ENCODE results near the gene HOMER1.

GRCh38 chr5:79495311-79495710 is 18.6 kb downstream of the HOMER1 start:
- no peak for TF ChIP-seq ZNF24 (IDR thresholded peaks at IDR 0.05)
- no peak for TF ChIP-seq ZNF33B (CRISPR knock-in tag; IDR thresholded peaks at IDR 0.05)
- no peak for TF ChIP-seq HES4 (CRISPR knock-in tag; IDR thresholded peaks at IDR 0.05; ENCODE audit: borderline replicate concordance)
- no peak for TF ChIP-seq E2F5 (CRISPR knock-in tag; conservative IDR thresholded peaks at IDR 0.05)
- no peak for TF ChIP-seq ATF1 (CRISPR knock-in tag; IDR thresholded peaks at IDR 0.05)
- no peak for TF ChIP-seq ZNF10 (CRISPR knock-in tag; IDR thresholded peaks at IDR 0.05; ENCODE audit: borderline replicate concordance, low read depth)
- TF ChIP-seq CTCF (CRISPR knock-in tag; IDR thresholded peaks at IDR 0.05) = no peak
- no peak for TF ChIP-seq ZNF441 (CRISPR knock-in tag; IDR thresholded peaks at IDR 0.05; ENCODE audit: borderline replicate concordance)
- no peak for TF ChIP-seq CEBPB (IDR thresholded peaks at IDR 0.05; ENCODE audit: borderline replicate concordance, low read depth, low read length)
- no peak for TF ChIP-seq GABPB1 (CRISPR knock-in tag; IDR thresholded peaks at IDR 0.05)
- TF ChIP-seq, protein P1, sequence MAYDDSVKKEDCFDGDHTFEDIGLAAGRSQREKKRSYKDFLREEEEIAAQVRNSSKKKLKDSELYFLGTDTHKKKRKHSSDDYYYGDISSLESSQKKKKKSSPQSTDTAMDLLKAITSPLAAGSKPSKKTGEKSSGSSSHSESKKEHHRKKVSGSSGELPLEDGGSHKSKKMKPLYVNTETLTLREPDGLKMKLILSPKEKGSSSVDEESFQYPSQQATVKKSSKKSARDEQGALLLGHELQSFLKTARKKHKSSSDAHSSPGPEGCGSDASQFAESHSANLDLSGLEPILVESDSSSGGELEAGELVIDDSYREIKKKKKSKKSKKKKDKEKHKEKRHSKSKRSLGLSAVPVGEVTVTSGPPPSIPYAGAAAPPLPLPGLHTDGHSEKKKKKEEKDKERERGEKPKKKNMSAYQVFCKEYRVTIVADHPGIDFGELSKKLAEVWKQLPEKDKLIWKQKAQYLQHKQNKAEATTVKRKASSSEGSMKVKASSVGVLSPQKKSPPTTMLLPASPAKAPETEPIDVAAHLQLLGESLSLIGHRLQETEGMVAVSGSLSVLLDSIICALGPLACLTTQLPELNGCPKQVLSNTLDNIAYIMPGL (CRISPR knock-in tag; IDR thresholded peaks at IDR 0.05; ENCODE audit: borderline replicate concordance in 1 of 2, low read depth in 1 of 2) = no peak
